Stimulated activated CD8-positive, alpha-beta memory T cell treated with anti-CD3 and anti-CD28 coated beads, Interleukin-15, amount 100 ng/mL, for 4 hours (primary cell): ENCODE measurements around the gene PLEKHN1.
"Not testable (repeated sequence)": the region's sequence is repeated elsewhere in the genome, so short reads cannot be mapped to it uniquely, and the experiment has no call there.

Experiments used
- DNase-seq, 2 donors: peaks; one replicate each; pipeline ENCODE4 v3.0.0-alpha.2; 2020; ENCODE audit warnings: low read depth in 2 of 2

PLEKHN1 gene

DNA sequence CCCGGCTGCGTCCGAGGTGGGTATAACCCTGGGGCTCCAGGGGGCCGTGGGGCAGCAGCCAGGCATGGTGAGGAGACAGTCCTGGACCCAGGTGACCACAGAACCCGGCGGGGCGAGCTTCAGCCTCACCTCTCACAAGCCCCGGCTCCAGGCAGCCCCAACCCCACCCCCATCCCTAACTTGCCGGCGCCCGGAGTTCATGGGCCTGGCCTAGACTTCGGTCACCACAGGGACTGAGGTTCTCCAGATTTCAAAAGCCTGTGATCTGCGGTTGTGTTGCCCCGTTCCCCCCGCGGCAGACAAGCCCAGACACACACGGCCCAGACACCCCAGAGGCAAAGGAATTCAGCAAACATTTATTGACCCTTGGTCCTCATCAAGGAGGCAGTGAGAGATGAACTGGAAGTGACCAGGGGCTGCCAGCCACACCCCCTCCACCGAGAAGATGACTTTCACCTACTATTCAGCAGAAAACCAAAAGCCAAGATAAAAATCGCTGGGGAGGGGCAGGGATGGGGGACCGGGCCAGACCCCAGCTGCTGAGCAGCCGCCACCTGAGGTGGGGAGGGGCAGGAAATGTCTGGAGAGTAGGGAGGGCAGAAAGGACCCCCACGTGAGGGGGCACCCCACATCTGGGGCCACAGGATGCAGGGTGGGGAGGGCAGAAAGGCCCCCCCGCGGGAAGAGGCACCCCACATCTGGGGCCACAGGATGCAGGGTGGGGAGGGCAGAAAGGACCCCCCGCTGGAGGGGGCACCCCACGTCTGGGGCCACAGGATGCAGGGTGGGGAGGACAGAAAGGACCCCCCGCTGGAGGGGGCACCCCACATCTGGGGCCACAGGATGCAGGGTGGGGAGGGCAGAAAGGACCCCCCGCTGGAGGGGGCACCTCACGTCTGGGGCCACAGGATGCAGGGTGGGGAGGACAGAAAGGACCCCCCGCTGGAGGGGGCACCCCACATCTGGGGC is 29.7 kb downstream of the PLEKHN1 start:
- DNase-seq = no peak

DNA sequence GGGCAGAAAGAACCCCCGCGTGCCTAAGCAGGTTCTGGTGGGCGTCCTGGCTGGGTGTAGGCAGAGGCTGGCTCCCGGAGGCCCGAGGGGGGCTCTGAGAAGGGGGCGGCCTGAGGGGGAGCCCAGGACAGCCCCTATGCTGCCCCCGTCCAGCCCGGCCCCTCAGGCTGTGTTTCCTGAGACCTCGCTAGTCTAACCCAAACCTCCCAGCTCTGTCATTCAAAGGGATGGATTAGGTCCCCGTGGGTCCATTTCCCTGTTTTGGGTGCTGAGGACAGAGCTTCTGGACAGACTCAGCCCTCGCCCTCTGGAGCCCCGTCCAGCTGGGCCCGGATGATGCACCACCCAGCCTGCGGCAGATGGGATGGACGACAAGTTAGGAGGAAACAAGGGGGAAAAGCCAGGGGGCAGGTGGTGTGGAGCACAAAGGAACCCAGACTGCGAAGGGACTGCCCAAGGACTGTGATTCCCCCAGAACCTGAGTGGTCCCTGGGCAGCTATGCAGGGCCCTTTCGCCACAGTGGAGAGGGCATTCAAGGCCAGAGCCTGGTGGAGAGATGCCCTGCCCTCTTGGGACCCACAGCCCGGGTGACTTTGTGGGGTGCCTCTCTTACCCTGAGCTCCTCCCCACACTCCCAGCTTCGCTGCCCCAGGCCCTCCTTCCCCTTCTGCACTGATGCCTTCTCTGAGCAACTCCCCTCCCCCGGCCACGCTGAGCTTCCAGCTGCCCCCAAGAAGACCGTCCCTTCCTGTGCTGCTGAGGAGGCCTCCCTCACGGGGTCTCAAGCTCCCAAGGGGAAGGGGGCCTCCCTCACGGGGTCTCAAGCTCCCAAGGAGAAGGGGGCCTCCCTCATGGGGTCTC is 30.8 kb downstream of the PLEKHN1 start:
- DNase-seq = no peak

DNA sequence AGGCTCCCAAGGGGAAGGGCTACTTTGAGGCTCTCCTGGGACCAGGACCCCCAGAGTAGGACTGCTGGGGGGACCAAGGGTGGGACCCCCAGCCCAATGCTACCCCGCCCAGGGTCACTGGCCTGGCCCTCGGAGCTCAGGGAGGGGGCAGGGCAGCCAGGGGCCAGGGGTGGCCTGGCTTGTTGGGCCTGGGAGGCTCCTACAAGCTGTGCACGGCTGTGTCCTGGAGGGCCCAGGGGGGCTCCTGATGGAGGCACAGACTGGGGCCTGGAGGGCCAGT is 31.4 kb downstream of the PLEKHN1 start:
- no peak for DNase-seq

DNA sequence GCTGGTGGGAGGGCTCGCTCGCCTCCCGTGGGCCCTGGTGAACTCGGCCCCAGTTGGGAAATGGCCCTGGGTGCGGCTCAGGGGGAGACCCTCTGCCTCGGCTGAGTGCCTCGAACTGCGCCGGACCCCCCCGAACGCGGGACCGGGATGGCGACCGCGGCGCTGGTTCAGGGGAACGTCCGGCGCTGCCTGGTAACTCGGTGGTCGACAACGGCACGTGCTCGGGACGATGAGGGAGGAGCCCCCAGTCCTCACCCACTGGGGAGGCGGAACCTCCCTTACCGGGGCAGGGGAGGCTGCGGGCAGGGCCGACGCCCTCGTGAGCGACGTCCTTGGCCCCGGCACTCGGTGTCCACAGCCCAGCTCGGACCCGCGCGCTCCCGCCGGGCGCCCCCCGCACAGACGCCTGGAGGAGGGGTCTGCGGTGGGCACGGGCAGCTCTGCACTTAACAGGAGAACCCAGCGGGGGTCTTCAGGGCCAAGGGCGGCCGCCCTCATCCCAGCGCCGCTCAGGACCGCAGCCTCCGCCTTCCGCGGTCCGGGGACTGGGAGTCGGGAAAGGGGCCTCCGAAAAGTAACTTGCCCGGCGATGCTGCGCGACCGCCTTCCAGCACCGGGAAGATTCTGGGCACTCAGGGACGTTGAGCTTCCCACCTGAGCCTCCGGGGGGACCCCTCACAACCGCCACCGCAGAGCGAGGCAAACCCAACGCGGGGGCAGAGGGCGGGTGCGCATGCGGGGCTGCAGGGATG is 31.9 kb downstream of the PLEKHN1 start:
- DNase-seq = no peak

DNA sequence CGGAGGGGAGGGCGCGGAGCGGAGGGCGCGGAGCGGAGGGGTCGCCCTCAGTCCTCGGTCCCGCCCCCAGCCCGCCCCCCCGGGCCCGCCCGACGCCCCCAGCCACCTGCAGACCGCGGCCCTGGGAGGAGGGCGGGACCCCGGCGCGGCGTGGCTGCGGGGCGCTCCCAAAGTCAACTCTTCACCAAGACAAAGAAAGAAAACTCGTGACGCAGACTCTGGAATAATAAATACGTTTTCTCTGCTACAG is 32.4 kb downstream of the PLEKHN1 start:
- no peak for DNase-seq

DNA sequence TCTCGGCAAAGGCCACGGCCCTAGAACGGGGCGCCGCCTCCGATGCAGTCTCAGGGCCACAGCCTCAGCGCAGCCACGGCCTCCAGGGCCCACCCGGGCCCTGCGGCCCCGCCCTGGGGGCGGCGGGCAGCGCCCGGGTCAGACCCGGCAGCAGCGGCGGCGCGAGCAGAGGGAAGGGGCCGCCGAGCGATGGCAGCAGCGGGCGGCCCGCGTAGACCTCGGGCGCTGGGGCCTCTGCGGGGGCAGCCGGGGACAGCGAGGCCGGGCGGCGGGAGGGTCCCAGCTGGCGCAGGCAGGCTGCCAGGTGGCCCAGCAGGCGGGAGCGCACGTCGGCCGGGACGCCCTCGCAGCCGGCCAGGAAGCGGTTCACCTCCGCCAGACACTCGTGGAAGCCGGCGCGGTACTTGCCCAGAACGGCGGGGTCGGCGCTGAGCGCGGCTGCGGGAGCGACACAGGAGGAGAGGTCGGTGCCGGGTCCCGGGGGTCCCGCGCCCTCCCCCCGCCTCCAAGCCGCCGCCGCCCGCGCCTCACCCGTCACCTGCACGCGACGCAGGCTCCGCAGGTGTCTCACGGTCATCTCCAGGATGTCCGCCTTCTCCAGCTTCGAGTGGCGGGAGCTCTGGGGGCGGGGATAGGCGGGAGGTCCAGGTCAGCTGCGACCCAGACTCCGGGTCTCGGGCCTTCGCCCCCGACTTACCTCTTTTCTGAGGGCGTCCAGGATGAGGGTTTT is 32.9 kb downstream of the PLEKHN1 start:
- no peak for DNase-seq

DNA sequence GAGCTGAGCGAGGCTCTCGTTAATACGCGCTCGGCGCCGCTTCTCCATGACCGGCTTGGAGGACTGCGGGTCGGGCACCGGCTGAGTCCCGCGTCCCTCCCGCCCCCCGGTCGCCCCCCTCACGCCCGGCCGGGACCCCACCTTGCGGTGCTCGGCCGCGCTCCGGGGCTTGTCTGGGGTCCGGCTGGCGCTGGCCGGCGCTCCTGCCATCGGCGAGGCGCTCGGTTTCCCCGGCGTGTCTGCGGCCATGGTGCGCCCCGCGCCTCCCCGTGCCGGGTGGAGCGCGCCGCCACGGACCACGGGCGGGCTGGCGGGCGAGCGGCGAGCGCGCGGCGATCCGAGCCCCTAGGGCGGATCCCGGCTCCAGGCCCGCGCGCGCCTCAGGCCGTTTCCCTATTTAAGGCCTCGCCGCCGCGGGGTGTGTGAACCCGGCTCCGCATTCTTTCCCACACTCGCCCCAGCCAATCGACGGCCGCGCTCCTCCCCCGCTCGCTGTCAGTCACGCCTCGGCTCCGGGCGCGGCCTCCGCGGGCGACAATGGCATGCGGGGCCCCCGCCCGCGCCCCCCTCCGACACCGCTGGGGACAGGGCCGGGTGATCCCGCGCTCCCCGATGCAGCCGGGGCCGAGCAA is 33.6 kb downstream of the PLEKHN1 start, which contains the start of gene HES4:
Gene HES4 (minus strand): TSS at position 373 of the 632 bp plus-strand sequence. CDS start 124 bp downstream, at position 249.
- peak; percentile 23 to 40 for DNase-seq

DNA sequence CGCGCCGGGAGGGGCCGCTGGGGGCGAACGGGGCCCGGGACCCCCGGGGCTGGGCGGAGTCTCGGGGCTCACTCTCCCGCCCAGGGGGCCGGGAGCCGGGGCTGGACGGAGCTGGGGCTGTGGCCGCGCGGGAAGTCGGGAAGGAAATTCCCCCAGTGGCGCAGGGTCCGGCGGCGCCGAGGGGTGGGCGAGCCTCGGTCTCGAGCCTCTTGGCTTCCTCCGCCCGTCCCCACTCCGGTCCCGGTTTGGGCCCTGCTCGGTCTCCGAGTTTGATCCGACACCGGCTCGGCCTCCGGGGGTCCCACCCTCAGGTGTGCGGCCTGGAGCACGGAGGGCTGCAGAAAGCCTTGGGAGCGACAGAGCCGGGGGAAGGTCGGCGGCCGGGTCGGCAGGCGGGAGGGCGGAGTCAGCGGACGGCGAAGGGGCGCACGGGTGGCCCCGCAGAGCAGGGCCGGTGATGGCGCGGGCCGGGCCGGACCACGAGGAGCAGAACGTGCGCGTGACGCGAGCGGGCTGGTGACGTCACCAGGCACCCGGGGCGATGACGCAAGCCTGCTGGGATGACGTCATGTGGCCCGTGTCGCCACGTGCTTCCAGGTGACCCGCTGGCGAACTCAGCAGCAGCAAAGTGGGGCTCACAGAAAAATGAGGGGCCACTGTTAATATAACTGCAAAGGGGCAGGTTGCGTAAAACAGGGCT is 34.2 kb downstream of the PLEKHN1 start:
- peak; percentile 48 to 50 for DNase-seq

DNA sequence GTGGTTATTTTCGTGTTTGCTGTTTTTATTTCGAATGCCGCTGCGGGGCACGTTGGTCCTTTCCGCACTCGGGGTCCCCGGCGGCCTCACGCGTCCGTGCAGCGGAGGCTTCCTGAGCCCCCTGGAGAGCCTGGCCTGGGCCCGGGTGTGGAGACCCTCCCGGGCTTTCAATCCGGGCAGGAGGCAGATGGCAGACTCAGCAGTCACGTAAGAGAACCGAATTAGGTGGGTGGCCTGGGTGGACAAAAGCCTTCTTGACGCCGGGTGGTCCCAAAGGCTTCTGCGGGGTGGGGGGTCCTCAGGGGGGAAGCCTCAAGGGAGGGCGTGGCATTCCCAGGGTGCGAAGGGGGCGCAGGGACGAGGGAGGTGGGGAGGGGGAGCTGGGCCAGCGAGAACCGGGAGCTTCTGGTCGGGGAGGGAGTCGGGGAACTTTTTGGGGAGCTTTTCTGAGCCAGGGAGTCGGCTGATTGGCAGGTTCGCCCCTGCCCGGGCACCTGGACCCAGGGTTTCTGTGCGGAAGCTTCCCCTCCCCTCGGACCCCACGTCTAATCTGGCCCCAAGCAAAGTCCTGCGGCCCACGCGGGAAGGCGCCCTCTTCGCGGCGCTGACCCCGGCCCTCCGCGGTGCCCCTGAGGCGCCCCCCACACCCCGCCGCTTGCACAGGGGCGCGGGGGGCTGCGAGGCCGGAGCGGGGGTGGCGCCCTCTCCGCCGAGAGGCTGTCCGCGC is 34.9 kb downstream of the PLEKHN1 start:
- no peak for DNase-seq

DNA sequence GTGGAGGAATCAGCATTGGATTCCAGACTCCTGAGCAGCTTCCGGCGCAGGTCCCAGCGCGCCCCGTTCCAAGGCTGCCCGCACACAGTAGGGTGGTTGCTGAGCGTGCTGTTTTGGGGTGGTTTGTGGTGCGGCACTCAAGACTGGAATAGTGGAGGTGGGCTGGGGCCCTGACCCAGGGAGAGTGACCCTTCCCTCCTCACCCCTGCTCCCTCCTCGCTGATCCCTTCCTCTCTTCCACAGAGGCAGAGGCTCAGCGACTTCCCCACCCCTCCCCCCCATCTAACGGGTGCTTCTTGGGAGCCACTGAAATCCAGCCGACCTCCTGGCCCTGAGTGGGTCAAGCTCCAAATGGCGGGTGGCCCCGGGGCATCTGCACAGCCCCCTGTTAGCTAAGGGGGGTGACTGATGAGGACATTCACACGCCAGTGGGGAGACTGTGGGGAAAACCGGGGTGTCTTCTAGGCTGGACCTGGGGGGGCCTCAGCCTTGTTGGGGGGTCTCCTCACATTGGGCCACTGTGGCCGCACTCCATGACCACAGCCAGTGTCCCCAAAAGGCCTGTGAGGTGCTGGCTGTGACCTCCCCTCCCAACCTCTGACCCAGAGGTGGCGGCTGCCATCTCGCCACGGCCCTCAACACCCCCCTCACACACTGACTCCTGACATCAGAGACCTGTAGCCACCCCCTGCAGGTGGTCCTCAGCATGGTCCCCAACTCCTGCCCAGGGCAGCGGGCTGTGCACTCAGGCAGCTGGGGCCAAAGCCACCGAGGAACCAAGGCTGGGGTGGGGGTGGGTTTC is 37.5 kb downstream of the PLEKHN1 start:
- DNase-seq = no peak

DNA sequence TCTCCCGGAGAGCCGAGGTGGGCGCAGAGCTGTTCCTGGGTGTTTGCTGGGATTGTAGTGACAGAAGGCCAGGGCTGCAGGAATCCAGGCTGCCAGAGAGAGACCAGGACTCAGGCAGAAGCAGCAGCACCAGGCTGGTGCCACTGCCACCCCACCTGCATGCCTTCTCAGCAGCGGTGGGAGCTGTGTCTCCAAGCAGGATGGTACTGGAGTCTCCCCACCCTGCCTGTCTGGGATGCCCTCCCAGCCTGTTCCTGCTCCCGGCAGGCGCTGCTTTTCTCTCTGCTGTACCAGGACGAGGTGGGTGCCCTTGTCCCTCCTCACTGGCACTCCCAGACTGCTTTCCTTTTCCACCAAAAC is 38.1 kb downstream of the PLEKHN1 start:
- no peak for DNase-seq

DNA sequence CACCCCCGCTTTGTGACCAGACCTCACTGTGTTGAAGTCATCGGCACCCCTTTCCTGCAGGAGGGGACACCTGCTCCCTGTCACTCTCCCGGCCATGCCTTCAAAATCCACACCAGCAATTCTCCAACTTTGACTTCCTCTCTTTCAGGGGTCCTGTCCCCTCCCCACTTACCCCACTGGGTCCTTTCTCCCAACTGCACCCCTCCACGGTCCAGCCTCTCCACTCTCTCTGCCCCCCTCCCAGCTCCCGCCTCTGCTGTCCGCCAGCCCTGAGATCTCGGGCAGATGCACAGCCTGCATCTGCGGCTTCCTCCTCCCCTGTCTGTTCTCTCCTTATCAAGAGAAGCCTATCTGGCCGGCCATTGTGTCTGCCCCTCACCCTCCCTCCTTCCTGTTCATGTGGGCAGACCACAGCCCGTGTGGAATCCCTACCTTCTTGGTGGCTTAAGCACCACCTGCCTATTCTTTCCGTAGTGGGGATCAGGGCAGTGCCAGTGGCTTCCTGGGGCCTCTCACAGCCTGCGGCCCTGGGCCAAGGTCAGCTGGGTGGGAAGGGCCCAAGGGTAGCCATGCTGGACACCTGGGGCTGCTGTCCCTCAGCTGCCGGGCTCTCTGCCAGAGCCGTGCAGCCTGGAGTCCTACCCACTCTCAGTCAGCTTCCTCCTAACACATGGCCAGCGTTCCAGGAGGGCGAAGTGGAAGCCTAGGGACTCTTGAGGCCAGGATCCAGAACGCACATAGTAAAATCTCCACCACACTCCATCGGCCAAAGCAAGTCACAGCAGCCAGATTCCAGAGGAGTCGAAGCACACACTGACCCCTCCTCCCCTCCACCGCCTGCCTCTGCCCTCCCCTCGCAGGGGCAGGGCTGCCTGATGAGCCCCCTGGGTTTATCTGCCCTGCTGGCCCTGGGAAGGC is 38.8 kb downstream of the PLEKHN1 start:
- DNase-seq = no peak

DNA sequence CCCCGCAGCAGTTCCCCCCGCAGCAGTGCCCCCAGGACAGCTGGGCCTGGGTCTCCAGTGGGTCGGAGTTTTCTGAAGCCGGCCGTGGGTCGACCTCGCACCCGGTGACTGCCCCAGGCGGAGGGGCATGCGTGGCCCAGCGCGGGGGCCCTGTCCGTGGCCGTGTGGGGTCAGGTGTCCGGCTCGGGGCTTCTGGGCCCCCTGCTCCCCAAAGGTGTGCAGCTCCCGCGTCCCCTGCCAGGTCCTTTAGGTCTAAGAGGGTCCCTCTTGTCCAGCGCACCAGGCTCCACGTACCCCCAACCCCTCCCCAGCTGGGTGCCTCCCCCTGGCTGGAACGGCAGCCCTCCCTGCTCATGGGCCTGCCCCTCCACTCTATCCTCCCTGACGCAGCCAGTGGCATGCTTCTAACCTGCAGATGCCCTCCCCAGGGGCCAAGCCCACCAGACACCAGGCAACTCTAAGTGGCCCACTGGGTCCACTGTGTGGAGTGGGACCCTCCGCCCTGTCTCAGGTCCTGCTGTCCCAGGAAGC is 39.6 kb downstream of the PLEKHN1 start:
- no peak for DNase-seq

DNA sequence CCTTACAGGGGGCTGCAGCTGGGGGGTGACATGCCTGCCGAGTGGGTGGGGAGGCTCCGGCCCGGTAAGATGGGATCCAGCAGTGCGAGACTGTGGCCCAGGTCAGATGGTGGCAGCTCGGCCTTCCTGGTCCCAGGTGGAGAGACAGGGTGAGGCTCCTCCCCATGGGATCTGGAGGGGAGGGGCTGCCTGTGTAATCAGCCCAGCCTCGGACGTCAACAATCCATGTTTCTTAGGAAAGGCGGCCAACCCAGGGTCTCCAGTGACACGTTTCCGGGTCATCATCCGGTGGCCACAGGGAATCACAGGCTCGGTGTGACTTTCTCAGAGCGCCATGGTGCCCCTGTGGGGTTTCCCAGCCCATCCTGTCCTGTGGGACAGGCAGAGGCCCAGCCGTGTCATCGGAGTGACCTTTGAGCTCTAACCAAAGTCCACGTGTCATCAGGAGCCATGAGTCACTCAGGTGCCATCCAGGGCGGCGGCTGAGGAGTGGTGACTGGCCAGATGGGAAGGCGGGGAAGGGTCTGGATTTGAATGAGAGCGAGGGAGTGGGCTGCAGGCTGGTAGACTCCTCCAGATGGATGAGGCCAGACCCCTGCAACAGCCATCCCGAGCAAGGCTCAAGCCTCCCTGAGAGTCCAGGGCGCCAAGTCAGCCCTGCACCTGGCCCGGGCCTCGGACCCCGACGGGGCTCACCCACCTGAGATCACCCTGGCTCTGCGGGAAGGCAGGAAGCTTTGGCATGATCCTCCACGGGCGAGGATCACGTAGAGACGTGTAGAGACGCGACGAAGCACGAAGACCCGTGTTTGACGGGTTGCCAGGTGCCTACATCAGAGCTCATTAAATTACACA is 40.2 kb downstream of the PLEKHN1 start:
- DNase-seq = no peak

DNA sequence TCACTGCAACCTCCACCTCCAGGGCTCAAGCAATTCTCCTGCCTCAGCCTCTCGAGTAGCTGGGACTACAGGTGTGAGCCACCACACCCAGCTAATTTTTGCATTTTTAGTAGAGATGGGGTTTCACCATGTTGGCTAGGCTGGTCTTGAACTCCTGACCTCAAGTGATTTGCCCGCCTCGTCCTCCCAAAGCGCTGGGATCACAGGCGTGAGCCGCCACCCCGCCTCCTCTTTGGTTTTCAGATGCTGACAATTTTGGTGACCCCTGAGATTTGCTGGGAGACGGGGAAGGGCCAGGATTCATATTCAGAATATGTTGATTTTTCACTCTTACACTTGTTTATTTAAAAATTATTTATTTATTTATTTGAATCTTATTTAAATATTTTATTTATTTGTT is 43.8 kb downstream of the PLEKHN1 start:
- not testable (repeated sequence) for DNase-seq

DNA sequence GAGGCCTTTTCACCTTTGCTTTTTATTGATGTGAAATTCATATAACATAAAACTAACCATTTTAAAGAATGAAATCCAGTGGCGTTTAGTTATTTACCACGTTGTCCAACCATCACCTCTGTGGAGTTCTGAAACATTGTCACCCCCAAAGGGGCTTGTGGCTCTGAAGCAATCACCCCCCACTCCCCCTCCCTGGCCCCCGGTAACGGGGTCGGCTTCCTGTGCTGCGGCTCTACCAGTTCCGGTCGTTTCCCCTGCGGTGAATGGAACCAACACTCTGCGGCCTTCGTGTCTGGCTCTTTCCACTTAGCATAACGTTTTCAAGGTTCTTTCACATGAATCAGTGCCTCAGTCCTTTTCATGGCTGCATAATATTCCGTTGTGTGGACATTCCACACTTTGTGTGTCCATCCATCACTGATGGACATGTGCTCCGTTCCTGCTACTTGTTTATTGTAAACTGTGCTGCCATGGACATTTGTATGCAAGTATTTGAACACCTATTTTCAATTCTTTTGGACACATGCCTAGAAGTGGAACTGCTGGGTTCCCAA is 45.2 kb downstream of the PLEKHN1 start:
- DNase-seq = no peak

DNA sequence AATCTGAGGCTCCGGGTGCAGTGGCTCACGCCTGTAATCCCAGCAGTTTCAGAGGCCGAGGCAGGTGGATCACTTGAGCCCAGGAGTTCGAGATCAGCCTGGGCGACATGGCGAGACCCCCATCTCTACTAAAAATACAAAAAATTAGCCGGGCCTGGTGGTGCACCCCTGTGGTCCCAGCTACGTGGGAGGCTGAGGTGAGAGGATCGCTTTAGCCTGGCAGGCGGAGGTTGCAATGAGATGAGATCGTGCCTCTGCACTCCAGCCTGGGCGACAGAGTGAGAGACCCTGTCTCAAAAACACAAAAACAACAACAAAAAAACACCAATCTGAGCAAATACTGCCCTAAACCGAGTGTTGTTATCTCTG is 46.4 kb downstream of the PLEKHN1 start:
- not testable (repeated sequence) for DNase-seq
